Smooth muscle cell (in vitro differentiated cells): Measurements from ENCODE around the gene TRMT2A. TPM values are rescaled to one million over a fixed set of nuclear protein-coding genes. Genes with fewer than 3 reads are reported as not detected.

Experiments
- DNase-seq: peaks from one replicate; lab custom pipeline; 2025; ENCODE audit not compliant: unreplicated experiment; lab: John Stamatoyannopoulos, UW
- H2AFZ ChIP-seq: fragments of 200-600 bp; sonication (generic); 2 replicates; pipeline ENCODE4 v1.6.0; 2016; ENCODE audit warnings: antibody characterized with exemption, low read depth, mild to moderate bottlenecking
- H3F3A ChIP-seq: fragments of 200-600 bp; sonication (generic); 2 replicates; pipeline ENCODE4 v1.6.0; 2017; ENCODE audit warnings: antibody characterized with exemption, low read depth
- H3K27ac ChIP-seq: fragments of 200-600 bp; sonication (generic); 2 replicates; pipeline ENCODE4 v1.5.1; 2016; ENCODE audit warnings: low read depth, mild to moderate bottlenecking
- H3K27me3 ChIP-seq: fragments of 200-600 bp; sonication (generic); 2 replicates; pipeline ENCODE4 v1.6.1; 2016; ENCODE audit warnings: low read depth, mild to moderate bottlenecking
- H3K36me3 ChIP-seq: fragments of 200-600 bp; sonication (generic); 2 replicates; pipeline ENCODE4 v1.5.1; 2016; ENCODE audit warnings: low read depth
- H3K4me1 ChIP-seq: fragments of 200-600 bp; sonication (generic); 2 replicates; pipeline ENCODE4 v1.5.1; 2016; ENCODE audit warnings: low read depth
- H3K4me2 ChIP-seq: fragments of 200-600 bp; sonication (generic); 2 replicates; pipeline ENCODE4 v1.6.0; 2016; ENCODE audit warnings: mild to moderate bottlenecking
- H3K4me3 ChIP-seq: fragments of 200-600 bp; sonication (generic); 2 replicates; pipeline ENCODE4 v1.5.1; 2016; ENCODE audit warnings: mild to moderate bottlenecking
- H3K79me2 ChIP-seq: fragments of 200-600 bp; sonication (generic); 2 replicates; pipeline ENCODE4 v1.6.0; 2016; ENCODE audit warnings: low read depth, mild to moderate bottlenecking
- H3K9ac ChIP-seq: fragments of 200-600 bp; sonication (generic); 2 replicates; pipeline ENCODE4 v1.6.0; 2016; ENCODE audit warnings: low read depth
- H3K9me3 ChIP-seq: fragments of 200-600 bp; sonication (generic); replicated peaks from 2 replicates; pipeline ENCODE4 v1.5.1; 2016; ENCODE audit warnings: low read depth
- H4K20me1 ChIP-seq: fragments of 200-600 bp; sonication (generic); 2 replicates; pipeline ENCODE4 v1.6.0; 2016; ENCODE audit warnings: low read depth
- CTCF ChIP-seq: fragments of 200-600 bp; sonication (generic); IDR thresholded peaks from 2 replicates; pipeline ENCODE4 v1.5.1; 2017; ENCODE audit warnings: borderline replicate concordance, mild to moderate bottlenecking, antibody characterized with exemption; ENCODE audit not compliant: insufficient read depth, poor library complexity, severe bottlenecking
- WGBS: methylation state at CpG from one replicate; pipeline ENCODE4 v1.1.7; 2016; ENCODE audit warnings: low lambda C conversion rate; 5-methylcytosine and 5-hydroxymethylcytosine counted together
- polyA plus RNA-seq: library from polyadenylated mRNA; unstranded; fragments of >200 nt; fragmentation: Nextera tagmentation; extraction: Ambion mirVana; gene quantifications from 2 replicates; pipeline ENCODE4 v1.2.1, GENCODE V29; 2016
- total RNA-seq: library from RNA; depleted of rRNA; stranded (reverse); fragments of >200 nt; gene quantifications from 2 replicates; pipeline ENCODE4 v1.2.3, GENCODE V29; 2014

TRMT2A gene
- total and polyA plus RNA-seq, 2 experiments from 2014 or later, result 21.1 to 32.1 TPM

DNA sequence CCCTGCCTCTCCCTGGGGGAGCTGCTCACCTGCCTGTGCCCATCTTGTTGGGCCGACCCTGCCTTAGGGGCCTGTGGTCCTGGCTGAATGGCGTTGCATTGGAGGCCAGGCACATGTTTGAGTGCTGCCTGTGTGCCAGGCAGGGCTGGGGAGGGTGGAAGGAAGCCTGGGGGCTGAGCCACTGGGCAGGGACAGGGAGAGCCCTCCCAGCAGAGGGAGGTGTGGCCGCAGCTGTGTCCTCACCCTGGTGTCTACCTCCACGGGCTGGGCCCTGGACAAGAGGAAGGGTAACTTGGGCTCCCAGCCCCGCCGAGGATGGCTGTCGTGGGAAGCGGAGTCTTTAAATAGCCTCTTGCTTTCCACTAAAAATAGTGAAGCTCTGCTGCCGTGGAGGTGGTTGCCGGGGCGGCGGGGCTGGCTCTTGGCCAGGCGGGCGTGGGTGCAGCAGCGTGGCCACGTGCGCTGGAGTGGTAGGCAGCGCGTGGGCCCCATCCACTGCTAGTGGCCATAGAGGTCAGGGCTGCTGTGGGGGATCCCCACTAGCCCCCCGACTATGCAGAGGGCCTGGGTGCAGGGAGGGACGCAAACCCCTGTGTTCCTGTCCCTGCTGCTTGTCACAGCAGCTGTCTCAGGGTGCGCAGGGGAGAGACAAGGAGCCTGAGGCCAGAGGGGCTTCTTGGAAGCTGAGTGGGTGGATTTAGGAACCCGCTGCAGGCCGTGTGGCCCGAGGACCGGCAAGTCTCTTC lies 20.8 kb upstream of the TRMT2A start:
- Histone ChIP-seq H3K9me3 (no peaks in the 10 kb centered on the region), H3K9ac (no peak overlapping the region), H3K4me3 (no peak overlapping the region), H3F3A (no peaks in the 10 kb centered on the region), H2AFZ (no peak overlapping the region), H3K36me3 (no peaks in the 10 kb centered on the region), H4K20me1 (peaks cover 97% of the 10 kb centered on the region), H3K27me3 (no peaks in the 10 kb centered on the region), H3K4me1 (peaks cover 3% of the 10 kb centered on the region), H3K79me2 (peaks cover 48% of the 10 kb centered on the region), H3K4me2 (no peak overlapping the region), H3K27ac (no peak overlapping the region)
- WGBS, result 85% methylated on average over 26 of the region's 26 CpGs
- no peak for TF ChIP-seq CTCF
- DNase-seq, result no peak

DNA sequence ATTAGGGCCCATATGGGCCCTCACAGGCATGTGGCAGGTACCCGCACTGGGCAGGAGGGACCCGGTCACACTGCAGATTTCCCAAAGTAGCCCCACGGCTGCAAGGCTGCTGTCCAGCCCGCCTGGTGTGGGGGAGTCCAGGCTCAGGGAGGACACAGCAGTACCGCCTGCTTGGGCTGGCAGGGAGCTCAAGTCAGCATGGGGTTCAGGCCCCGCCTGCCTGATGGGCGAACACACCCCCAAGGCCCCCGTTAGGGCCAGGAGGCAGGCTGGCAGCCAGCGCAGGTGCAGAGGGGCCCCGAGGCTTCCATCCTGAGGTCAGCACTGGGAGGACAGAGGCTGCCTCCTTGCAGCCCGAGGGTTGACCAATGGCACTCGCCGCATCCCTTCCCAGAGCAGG lies 20.1 kb upstream of the TRMT2A start:
- H3K79me2 ChIP-seq, result peaks cover 55% of the 10 kb centered on the region

GRCh38 chr22:20136603-20136873 lies 19.5 kb upstream of the TRMT2A start:
- no peak for TF ChIP-seq CTCF
- no peaks in the 10 kb centered on the region for H3K27me3 ChIP-seq
- peaks cover 58% of the 10 kb centered on the region for H3K79me2 ChIP-seq
- WGBS, result 100% methylated on average over 5 of the region's 5 CpGs
- H3K27ac ChIP-seq, result no peak overlapping the region
- H3K4me3 ChIP-seq, result no peak overlapping the region
- peaks cover 95% of the 10 kb centered on the region for H4K20me1 ChIP-seq
- no peaks in the 10 kb centered on the region for H3K36me3 ChIP-seq
- H3K4me2 ChIP-seq, result no peak overlapping the region
- H2AFZ ChIP-seq, result no peak overlapping the region
- H3K9me3 ChIP-seq, result no peaks in the 10 kb centered on the region
- H3K9ac ChIP-seq, result no peak overlapping the region
- H3F3A ChIP-seq, result no peaks in the 10 kb centered on the region
- peaks cover 7% of the 10 kb centered on the region for H3K4me1 ChIP-seq
- no peak for DNase-seq

More for the DNA sequence above, 20.1 kb upstream of the TRMT2A start:
- no peak overlapping the region for H3K9ac ChIP-seq
- no peak for TF ChIP-seq CTCF
- H3K36me3 ChIP-seq, result no peaks in the 10 kb centered on the region
- peaks cover 100% of the 10 kb centered on the region for H4K20me1 ChIP-seq
- no peaks in the 10 kb centered on the region for H3F3A ChIP-seq
- no peaks in the 10 kb centered on the region for H3K9me3 ChIP-seq
- 95% methylated on average over 13 of the region's 13 CpGs for WGBS
- no peak overlapping the region for H3K27ac ChIP-seq
- peaks cover 7% of the 10 kb centered on the region for H3K4me1 ChIP-seq
- no peak for DNase-seq
- H3K27me3 ChIP-seq, result no peaks in the 10 kb centered on the region
- no peak overlapping the region for H3K4me2 ChIP-seq
- H2AFZ ChIP-seq, result no peak overlapping the region
- no peak overlapping the region for H3K4me3 ChIP-seq
